ENCODE data around the gene VEZT.
"Not testable (repeated sequence)": the region's sequence is repeated elsewhere in the genome, so short reads cannot be mapped to it uniquely, and the experiment has no call there.

The VEZT gene

DNA sequence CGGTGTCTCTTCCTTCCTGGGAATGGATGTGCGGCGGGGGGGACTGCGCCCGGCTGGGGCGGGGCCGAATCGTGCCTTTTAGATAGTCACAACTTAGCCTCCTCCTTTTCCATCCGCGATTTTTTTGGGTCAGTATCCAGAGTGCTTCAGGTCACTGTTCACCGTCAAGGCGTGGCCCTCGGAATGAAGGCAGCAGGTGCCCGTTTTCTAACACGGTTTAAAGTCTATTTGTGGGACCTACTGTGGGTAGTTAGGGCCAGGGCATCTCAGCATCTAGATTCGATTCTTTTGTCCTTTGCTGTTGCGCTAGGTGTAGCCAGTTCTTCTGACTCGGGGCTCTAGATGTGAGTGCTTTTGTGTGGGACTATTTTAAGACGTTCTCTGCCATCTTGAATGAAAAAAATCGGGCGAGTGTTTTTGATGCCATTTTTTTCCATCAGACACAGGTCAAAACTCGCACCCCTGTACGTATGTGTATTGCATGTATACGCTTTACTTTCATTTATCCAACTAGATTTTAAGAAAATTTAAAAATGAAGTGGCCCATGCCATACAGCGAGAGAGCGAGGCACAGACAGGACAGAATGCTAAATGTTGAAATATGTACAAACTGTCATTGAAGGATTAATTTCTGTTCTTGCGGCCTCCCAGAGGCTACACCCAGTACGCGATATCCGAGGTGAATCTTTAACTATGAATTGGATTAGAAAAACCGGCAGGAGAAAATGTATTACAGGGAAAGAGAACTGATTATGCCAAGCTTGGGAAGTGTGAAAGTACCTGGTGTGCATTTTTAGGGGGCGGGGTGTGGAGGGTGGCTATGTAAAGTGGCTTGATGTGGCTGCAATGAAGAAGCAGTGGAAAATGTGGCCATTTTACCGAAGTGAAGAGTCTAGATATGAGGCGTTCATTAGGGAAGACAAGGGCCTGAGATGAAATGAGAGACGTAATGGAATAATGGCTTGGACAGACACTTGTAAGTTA is 835 bp downstream of the VEZT start:
- peak overlapping the region; percentile 94 for H3K27ac ChIP-seq
- DNase-seq (ENCODE audit: low read depth, low spot score), result no peak

DNA sequence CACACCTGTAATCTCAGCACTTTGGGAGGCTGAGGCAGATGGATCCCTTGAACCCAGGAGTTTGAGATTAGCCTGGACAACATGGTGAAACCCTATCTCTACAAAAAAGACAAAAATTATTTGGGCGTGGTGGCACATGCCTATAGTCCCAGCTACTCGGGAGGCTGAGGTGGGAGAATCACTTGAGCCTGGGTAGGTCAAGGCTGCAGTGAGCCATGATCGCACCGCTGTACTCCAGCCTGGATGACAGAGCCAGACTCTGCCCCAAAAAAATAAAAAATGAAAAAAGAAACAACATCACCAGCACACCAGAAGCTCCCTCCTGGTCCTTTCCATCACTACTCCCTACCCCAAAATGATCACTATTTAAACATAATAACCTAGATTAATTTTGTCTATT is 2.6 kb downstream of the VEZT start:
- no peak for DNase-seq (ENCODE audit: low read depth, low spot score)
- H3K27ac ChIP-seq, result peak overlapping the region; percentile 94

DNA sequence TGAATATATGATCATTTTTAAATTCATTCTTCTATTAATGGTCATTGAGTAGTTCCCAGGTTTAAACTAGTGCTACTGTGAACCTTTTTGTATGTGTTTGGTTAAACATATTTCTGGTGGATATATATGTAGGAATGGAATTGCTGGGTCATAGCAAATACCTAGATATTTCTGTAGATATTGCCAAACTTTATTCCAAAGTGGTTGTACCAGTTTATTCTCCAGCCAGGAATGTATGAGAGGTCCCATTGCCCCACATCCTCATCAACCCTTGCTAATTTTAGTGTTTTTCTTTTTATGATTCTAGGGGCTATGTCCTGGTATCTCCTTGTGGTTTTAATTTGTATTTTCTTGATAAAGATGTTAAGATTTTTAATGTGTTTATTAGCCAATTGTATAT is 3.1 kb downstream of the VEZT start:
- peak overlapping the region; percentile 94 for H3K27ac ChIP-seq
- DNase-seq (ENCODE audit: low read depth, low spot score), result no peak

DNA sequence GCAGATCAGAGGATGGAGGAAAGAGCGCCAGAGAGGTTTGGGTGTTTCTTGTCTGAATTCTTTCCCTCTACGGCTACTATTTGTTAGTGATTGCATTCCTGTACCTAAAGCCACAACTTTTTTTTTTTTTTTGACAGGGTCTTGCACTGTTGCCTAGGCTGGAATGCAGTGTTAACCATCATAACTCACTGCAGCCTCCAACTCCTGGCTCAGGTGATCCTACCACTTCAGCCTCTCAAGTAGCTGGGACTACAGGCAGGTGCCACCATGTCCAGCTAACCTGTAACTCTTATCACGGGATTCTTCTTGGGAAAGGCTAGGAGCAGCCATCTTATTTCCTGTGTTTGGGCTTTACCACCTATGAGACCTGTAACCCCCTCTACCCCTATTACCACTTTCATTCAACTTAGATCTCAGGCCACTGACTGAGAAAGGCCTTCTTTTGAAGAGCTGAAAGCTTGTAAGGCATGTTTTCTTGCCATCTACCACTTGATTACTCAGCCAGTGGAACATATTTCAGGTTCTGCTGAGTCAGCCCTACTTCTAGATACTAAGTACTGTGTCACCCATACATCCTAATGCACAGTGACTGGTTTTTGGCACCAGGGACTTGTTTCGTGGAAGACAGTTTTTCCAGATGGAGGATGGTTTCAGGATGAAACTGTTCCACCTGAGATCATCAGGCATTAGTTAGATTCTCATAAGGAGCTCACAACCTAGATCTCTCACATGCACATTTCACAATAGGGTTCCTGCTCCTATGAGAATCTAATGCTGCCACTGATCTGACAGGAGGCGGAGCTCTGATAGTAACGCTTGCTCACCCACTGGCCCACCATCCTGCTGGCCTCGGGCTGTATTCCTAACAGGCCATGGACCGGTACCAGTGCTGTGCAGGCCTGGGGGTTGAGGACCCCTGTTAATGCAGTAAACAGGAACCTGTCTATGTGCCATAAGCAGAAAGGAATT is 6.9 kb downstream of the VEZT start:
- peak overlapping the region; percentile 41 for H3K27ac ChIP-seq
- no peak for DNase-seq (ENCODE audit: low read depth, low spot score)

DNA sequence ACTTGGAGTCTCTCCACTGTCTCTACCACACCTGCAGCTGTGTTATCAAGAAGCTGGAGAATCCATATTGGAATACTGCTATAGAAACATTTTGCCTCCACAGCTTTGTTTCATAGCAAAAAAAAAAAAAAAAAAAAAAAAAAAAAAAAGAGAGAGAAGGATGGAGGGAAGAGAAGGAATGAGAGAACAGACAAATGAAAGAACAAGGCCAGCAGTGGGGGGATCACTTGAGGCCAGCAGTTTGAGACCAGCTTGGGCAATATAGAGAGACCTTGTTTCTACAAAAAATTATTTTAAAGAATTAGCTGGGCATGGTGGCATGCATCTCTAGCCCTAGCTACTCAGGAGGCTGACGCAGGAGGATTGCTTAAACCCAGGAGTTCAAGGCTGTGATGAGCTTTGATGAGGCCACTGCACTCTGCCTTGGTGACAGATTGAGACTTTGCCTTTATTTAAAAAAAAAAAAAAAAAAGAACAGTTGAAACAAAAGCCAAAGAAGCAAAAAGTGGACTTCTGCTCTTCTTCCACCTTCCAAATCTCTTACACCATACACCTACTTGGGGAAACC is 8.1 kb downstream of the VEZT start:
- DNase-seq (ENCODE audit: low read depth, low spot score), result no peak
- no peak overlapping the region for H3K27ac ChIP-seq

DNA sequence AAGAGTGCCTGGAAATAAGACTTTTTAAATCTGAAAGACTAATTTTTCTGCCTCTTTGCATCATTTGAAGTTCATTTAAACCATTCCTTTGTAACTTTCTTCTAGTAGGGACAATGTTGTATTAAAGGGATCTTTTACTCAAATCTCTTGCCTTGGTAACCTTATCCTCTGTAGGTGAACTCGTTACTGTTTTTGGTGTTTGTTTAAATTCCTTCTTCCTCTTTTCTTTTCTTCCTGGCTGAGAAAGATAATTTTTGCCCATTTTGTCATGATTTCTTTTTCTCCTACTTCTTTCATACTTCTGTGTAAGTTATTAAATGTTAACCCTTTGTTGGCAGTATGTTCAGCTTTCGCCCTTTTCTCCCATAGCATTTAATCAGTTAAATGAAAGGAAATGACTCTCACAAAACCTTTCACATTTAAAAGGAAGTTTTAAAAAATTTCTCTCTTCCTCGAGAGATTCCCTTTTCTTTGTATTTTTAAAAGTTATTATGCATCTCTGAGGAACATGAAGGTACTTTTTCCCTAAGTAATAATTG is 10.3 kb downstream of the VEZT start:
- no peak for DNase-seq (ENCODE audit: low read depth, low spot score)
- no peak overlapping the region for H3K27ac ChIP-seq

DNA sequence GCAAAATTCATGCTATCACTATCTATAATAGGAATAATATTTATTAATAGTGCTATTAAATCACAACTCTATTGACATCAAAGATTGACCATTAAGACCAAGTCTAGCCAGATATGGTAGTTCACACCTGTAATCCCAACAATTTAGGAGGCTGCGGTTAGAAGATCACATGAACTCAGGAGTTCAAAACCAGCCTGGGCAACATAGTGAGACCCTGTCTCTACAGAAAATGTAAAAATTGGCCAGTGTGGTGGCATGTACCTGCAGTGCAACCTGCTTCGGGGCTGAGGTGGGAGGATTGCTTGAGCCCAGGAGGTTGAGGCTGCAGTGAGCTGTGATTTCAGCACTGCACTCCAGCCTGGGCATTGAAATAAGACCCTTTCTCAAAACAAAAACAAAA is 11.0 kb downstream of the VEZT start:
- no peak for DNase-seq (ENCODE audit: low read depth, low spot score)

DNA sequence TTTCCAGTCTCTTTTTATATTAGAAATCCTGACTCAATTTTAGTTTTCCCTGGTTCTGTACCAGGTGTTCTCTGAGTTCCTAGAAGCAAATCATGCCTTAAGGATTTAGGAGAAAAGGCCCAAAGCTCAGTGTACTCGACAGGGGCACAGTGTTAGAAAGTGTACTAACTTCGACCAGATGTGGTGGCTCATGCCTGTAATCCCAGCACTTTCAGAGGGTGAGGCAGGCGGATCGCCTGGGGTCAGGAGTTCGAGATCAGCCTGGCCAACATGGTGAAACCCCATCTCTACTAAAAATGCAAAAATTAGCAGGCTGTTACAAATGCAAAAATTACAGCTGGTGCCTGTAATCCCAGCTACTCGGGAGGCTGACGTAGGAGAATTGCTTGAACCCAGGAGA is 12.0 kb downstream of the VEZT start:
- DNase-seq (ENCODE audit: low read depth, low spot score), result no peak
- no peak overlapping the region for H3K27ac ChIP-seq

More for the DNA sequence above, 11.0 kb downstream of the VEZT start:
- no peak overlapping the region for H3K27ac ChIP-seq

DNA sequence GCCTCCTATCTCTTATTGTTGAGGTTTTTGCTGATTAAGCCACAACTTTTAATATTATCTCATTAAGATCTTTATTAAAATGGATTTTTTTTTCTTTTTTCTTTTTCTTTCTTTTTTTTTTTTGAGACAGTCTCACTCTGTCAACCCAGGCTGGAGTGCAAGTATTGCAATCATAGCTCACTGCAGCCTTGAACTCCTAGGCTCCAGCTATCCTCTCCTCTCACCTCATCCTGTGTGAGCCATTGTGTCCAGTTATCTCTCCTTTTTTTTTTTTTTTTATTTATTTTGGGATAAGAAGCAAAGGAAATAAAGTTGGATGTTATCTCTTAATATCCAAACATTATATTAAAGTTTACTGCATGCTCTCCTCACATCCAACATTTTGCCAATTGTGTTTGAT is 12.7 kb downstream of the VEZT start:
- peak overlapping the region; percentile 4 for H3K27ac ChIP-seq

DNA sequence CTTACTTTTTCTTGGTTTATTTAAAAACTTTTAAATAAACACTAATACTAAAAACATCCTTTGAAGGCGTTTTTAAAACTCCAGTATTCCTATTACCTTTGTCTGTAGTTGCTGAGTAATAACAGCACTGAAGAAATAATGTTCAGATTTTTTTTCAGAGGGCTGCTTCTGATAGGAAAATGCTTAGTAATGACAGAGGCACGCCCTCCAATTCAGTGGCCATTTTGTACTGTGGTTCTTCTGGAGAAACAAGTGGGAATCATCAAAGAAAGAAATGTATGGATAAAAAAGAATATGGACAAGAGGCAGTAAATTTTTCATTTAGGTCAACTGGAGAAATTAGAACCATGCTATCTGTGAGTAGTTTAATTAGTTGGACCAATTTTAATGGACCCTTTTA is 13.6 kb downstream of the VEZT start:
- DNase-seq (ENCODE audit: low read depth, low spot score), result no peak
- H3K27ac ChIP-seq, result peak overlapping the region; percentile 4

More for the DNA sequence above, 12.7 kb downstream of the VEZT start:
- DNase-seq (ENCODE audit: low read depth, low spot score), result no peak

DNA sequence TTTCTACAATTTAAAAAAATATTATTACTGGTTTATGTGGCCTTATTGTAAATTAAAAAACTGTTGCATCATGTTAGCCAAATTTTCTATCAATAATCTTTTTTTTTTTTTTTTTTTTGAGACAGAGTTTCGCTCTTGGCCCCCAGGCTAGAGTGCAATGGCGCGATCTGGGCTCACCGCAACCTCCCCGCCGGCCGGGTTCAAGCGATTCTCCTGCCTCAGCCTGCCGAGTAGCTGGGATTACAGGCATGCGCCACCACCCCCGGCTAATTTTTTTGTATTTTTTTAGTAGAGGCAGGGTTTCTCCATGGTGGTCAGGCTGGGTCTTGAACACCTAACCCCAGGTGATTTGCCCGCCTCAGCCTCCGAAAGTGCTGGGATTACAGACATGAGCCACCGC is 16.6 kb downstream of the VEZT start:
- H3K27ac ChIP-seq; DNase-seq (ENCODE audit: low read depth, low spot score): not testable (repeated sequence)

DNA sequence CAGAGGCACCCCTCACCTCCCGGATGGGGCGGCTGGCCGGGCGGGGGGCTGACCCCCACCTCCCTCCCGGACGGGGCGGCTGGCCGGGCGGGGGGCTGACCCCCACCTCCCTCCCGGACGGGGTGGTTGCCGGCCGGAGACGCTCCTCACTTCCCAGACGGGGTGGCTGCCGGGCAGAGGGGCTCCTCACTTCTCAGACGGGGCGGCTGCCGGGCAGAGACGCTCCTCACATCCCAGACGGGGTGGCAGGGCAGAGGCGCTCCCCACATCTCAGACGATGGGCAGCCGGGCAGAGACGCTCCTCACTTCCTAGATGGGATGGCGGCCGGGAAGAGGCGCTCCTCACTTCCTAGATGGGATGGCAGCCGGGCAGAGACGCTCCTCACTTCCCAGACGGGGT is 18.0 kb downstream of the VEZT start:
- H3K27ac ChIP-seq; DNase-seq (ENCODE audit: low read depth, low spot score): not testable (repeated sequence)

DNA sequence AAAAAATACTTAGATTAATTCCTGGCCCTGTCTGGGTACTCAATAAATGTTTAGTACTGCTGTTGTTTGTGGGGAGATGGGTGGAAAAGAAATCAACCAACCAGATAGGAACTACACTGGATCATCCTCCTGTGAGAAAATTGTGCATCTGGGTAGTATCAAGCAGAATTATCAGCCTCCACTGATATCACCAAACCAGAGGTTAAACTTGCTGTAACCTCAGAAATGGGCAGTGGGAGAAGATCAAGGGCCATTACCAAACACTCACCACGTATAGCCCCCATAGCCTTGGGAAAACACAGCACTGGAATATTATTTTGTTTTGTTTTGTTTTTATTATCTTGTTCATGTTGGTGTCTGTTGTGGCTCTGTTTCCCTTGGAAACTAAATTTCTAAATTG is 19.7 kb downstream of the VEZT start:
- no peak overlapping the region for H3K27ac ChIP-seq

DNA sequence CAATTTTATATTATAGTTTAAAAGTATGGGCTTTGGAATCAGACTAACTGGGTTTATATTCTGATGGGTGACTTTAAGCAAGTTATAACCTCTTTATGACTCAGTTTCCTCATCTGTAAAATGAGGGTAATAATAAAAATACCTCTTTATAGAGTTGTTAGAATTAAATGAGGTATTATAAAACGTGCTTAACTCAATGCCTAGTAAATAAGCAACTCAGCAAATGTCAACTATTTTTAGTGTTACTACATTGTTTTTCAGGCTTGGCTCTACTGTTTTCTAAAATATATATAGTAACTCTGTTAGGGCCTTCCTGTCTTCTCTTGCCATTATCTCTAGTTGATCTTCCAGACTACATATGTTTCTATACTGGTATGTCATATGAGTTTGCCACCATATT is 20.5 kb downstream of the VEZT start:
- DNase-seq (ENCODE audit: low read depth, low spot score), result no peak
- no peak overlapping the region for H3K27ac ChIP-seq

More for the DNA sequence above, 19.7 kb downstream of the VEZT start:
- DNase-seq (ENCODE audit: low read depth, low spot score), result no peak

DNA sequence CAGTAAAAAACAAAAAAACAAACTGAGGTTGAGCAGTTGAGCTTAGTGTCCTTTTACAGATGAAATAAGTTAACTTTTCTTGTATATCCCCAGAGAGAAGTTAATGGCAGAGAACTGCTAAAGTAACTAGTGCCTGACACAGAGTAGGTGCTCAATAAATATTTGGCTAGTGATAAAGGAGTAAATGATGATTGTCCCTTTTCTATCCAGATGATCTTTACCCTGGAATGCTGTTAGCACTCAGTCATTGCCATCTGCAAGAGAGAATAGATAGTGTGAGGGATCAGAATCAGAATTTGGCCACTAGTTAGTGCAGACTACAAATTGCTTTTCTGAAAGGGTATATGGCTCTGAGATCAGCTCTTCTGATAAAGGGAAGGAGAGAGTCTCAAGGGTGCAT is 21.6 kb downstream of the VEZT start:
- H3K27ac ChIP-seq, result no peak overlapping the region
- DNase-seq (ENCODE audit: low read depth, low spot score), result no peak

DNA sequence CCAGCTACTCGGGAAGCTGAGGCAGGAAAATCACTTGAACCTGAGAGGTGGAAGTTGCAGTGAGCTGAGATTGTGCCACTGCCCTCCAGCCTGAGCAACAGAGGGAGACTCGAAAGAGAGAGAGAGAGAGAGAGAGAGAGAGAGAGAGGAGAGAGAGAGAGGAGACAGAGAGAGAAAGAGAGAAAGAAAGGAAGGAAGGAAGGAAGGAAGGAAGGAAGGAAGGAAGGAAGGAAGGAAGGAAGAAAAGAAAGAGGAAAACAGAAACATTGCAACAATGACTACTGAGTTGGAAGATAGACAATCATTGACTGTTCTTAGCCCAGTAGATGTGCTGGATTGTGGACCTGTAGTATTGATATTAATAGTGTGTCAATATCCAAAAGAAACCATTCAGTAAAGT is 22.2 kb downstream of the VEZT start:
- DNase-seq (ENCODE audit: low read depth, low spot score); H3K27ac ChIP-seq: not testable (repeated sequence)

DNA sequence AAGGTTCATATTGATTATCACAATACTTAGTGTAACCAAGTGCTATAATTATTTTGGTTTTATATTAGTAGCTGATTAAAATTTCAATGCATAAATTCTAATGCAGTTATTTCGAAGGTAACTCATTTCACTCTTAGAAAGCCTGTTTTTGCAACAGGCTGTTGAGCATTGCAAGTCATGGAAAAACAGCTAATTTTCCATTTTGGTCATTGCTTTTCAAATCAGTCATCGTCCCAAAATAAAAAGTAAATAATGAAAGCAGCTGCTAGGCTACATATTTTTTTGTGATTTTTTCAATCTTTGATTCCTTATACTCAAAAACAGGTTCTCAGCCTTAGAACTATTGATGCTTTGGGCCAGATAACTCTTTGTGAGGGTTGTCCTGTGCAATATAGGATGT is 22.9 kb downstream of the VEZT start:
- DNase-seq (ENCODE audit: low read depth, low spot score), result no peak
- H3K27ac ChIP-seq, result no peak overlapping the region

DNA sequence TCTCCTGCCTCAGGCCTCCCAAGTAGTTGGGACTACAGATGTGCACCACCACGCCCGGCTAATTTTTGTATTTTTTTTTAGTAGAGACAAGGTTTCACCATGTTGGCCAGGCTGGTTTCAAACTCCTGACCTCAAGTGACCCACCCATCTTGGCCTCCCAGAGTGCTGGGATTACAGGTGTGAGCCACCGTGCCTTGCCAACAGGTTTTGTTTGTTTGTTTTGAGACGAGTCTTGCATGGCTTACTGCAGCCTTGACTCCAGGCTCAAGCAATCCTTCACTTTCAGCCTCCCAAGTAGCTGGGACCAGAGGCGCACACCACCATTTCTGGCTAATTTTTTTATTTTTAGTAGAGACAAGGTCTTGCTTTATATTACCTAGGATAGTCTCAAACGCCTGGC is 23.5 kb downstream of the VEZT start:
- not testable (repeated sequence) for H3K27ac ChIP-seq; DNase-seq (ENCODE audit: low read depth, low spot score)

DNA sequence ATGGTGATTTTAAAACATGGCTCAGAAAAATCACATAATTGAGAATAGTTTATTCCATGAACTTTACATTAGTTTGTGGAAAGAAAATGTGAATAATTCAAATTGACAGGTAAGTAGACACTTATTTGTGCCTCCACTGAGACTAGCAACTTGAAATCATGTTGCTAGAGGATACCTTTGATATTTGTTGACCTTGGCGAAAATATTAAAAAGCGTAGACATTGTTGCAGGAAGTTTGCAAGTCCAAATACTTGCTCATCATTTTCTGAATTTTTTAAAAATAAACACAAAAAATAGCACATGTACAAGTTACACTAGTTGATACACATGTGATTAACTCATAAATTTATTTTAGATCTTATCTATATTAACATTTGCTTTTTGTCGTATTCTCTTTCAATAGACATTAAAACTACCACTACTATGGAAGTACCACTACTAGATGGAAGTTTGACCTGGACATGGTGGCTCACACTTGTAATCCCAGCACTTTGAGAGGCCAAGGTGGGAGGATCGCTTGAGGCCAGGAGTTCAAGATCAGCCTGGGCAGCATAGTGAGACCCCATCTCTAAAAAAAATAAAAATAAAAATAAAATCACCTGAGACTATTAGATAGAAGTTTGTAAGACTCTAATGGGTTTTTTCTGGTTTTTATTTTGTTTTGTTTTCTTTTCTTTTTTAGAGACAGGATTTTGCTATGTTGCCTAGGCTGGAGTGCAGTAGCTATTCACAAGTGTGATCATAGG is 24.3 kb downstream of the VEZT start:
- no peak for DNase-seq (ENCODE audit: low read depth, low spot score)
- H3K27ac ChIP-seq, result no peak overlapping the region
